ENCODE measurements around the gene ITGBL1.

Gene ITGBL1

DNA sequence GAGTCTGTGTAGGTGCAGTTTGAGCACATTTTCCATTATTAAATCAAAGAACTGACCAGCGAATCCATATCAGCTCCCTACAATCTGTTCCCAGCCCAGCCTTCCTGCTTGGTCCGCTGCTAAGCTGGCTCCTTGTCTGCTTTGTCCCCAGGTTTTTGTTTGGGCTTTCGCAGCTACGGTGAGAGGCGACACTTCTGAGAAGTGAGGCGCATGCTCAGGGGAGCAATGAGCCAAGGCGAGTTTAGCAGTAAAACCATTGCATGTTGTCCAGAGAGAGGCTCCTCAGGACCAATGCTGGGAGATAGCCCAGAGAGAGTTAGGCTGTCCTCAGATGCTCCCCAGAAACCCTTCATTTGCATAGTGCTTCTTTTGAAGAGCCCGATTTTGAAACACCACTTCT is 162.0 kb downstream of the ITGBL1 start:
- no peak for TF ChIP-seq ZNF558 (tag by site-specific recombination; IDR thresholded peaks at IDR 0.05)
- TF ChIP-seq ZBTB20 (tag by site-specific recombination; IDR thresholded peaks at IDR 0.05), result no peak
- TF ChIP-seq ZNF248 (tag by site-specific recombination; IDR thresholded peaks at IDR 0.05), result no peak
- H3K36me3 ChIP-seq (ENCODE audit: control insufficient read depth in 2 of 2, insufficient read depth in 1 of 2, low read length in 2 of 2), result no peaks in the 10 kb centered on the region
- no peaks in the 10 kb centered on the region; the same call in 1 of the 2 replicates for H3K4me1 ChIP-seq (ENCODE audit: control insufficient read depth, insufficient read depth, low read length)
- H3K27ac ChIP-seq (ENCODE audit: extremely low read depth, low read depth, low read length), result no peak overlapping the region
- ChIA-PET POLR2A (no interaction called here), CTCF (interaction anchor here (0.7 kb wide), 1 partner anchor 1696 kb away, joined by 3 read pairs; no protein-coding TSS in a partner anchor)
- no peak overlapping the region for H3K4me3 ChIP-seq (ENCODE audit: low read depth, low read length)
- H3K9me3 ChIP-seq (ENCODE audit: control insufficient read depth, insufficient read depth, low read depth, low read length), result no peaks in the 10 kb centered on the region

GRCh38 chr13:101618440-101619187 is 166.1 kb downstream of the ITGBL1 start:
- ChIA-PET CTCF (no interaction called here), POLR2A (no interaction called here)
- no peaks in the 10 kb centered on the region for H3K36me3 ChIP-seq (ENCODE audit: control insufficient read depth in 2 of 2, insufficient read depth in 1 of 2, low read length in 2 of 2)
- no peaks in the 10 kb centered on the region for H3K4me1 ChIP-seq (ENCODE audit: control insufficient read depth, insufficient read depth, low read length)
- H3K27ac ChIP-seq (ENCODE audit: extremely low read depth, low read depth, low read length), result no peak overlapping the region
- H3K9me3 ChIP-seq (ENCODE audit: control insufficient read depth, insufficient read depth, low read depth, low read length), result no peaks in the 10 kb centered on the region
- no peak for TF ChIP-seq ZNF629 (tag by site-specific recombination; IDR thresholded peaks at IDR 0.05)
- no peak for TF ChIP-seq ZNF112 (tag by site-specific recombination; IDR thresholded peaks at IDR 0.05)
- TF ChIP-seq ZNF133 (tag by site-specific recombination; IDR thresholded peaks at IDR 0.05), result no peak
- TF ChIP-seq ZNF518A (tag by site-specific recombination; conservative IDR thresholded peaks at IDR 0.05; ENCODE audit: low read depth), result no peak
- TF ChIP-seq ZNF155 (tag by site-specific recombination; IDR thresholded peaks at IDR 0.05), result no peak
- TF ChIP-seq ZNF660 (tag by site-specific recombination; IDR thresholded peaks at IDR 0.05), result no peak
- no peak for TF ChIP-seq ZNF473 (tag by site-specific recombination; IDR thresholded peaks at IDR 0.05)
- no peak for TF ChIP-seq GLI2 (tag by site-specific recombination; IDR thresholded peaks at IDR 0.05; ENCODE audit: borderline replicate concordance, low read depth)
- TF ChIP-seq BCL11B (tag by site-specific recombination; IDR thresholded peaks at IDR 0.05; ENCODE audit: low read depth), result no peak
- no peak overlapping the region for H3K4me3 ChIP-seq (ENCODE audit: low read depth, low read length)

DNA sequence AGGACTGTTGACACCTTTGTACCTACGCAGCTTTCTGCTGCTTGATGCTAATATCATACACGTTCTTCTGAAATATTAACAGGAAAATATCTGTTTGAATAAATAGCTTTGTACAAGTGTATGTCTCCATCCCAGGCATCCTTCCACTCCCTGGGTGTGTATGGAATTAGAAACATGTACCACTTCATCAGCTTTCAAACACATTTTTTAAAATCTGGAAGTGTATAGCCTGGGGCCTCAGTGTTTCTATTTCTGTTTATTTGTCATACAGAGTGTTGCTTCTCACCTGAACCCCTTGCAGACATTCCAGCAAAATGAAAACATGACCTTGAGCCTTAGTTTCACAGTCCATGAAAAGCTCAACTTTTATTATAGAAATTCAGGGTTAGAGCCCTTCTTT is 168.6 kb downstream of the ITGBL1 start:
- H3K4me1 ChIP-seq (ENCODE audit: control insufficient read depth, insufficient read depth, low read length), result no peaks in the 10 kb centered on the region
- ChIA-PET CTCF (no interaction called here), POLR2A (no interaction called here)
- no peak overlapping the region for H3K4me3 ChIP-seq (ENCODE audit: low read depth, low read length)
- TF ChIP-seq, protein P1, sequence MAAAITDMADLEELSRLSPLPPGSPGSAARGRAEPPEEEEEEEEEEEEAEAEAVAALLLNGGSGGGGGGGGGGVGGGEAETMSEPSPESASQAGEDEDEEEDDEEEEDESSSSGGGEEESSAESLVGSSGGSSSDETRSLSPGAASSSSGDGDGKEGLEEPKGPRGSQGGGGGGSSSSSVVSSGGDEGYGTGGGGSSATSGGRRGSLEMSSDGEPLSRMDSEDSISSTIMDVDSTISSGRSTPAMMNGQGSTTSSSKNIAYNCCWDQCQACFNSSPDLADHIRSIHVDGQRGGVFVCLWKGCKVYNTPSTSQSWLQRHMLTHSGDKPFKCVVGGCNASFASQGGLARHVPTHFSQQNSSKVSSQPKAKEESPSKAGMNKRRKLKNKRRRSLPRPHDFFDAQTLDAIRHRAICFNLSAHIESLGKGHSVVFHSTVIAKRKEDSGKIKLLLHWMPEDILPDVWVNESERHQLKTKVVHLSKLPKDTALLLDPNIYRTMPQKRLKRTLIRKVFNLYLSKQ (tag by site-specific recombination; IDR thresholded peaks at IDR 0.05; ENCODE audit: borderline replicate concordance), result no peak
- TF ChIP-seq, protein P2, sequence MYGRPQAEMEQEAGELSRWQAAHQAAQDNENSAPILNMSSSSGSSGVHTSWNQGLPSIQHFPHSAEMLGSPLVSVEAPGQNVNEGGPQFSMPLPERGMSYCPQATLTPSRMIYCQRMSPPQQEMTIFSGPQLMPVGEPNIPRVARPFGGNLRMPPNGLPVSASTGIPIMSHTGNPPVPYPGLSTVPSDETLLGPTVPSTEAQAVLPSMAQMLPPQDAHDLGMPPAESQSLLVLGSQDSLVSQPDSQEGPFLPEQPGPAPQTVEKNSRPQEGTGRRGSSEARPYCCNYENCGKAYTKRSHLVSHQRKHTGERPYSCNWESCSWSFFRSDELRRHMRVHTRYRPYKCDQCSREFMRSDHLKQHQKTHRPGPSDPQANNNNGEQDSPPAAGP (tag by site-specific recombination; IDR thresholded peaks at IDR 0.05), result no peak
- TF ChIP-seq ZNF571 (tag by site-specific recombination; IDR thresholded peaks at IDR 0.05) (no peak), ZNF157 (tag by site-specific recombination; IDR thresholded peaks at IDR 0.05) (no peak), ZFP69B (tag by site-specific recombination; IDR thresholded peaks at IDR 0.05) (no peak)
- H3K36me3 ChIP-seq (ENCODE audit: control insufficient read depth in 2 of 2, insufficient read depth in 1 of 2, low read length in 2 of 2), result no peaks in the 10 kb centered on the region
- no peaks in the 10 kb centered on the region for H3K9me3 ChIP-seq (ENCODE audit: control insufficient read depth, insufficient read depth, low read depth, low read length)
- no peak overlapping the region for H3K27ac ChIP-seq (ENCODE audit: extremely low read depth, low read depth, low read length)

Data from HEK293 (cell line).